ENCODE results near the gene LBH. TPM values are rescaled to one million over a fixed set of nuclear protein-coding genes. Genes with fewer than 3 reads are reported as not detected.
A peak's percentile ranks its signal among the peaks of the same experiment; 100 is the strongest.

LBH gene
- total RNA-seq, 1 experiment from 2014 or later = 1.2 TPM

DNA sequence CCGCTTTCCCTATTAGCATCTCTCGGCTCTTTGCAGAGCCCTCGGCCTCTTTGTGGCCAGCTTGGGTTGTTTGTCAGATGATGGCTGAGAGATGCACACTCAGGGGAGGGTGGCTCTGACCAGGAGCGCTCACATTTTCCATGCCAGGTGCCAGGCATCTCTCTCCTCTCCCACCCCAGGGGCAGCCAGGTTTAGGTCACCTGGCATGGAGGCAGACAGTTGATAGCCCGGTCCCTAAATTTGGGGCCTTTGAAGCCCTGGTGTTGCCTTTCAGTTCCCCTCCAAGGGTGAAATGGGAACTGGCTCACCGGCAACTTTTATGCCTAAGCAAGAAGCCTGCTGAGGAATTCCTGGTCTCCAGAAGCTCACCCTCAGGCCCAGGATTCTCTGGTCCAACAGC, 19.1 kb downstream of the LBH start (continued):
- TF ChIP-seq, protein P1, sequence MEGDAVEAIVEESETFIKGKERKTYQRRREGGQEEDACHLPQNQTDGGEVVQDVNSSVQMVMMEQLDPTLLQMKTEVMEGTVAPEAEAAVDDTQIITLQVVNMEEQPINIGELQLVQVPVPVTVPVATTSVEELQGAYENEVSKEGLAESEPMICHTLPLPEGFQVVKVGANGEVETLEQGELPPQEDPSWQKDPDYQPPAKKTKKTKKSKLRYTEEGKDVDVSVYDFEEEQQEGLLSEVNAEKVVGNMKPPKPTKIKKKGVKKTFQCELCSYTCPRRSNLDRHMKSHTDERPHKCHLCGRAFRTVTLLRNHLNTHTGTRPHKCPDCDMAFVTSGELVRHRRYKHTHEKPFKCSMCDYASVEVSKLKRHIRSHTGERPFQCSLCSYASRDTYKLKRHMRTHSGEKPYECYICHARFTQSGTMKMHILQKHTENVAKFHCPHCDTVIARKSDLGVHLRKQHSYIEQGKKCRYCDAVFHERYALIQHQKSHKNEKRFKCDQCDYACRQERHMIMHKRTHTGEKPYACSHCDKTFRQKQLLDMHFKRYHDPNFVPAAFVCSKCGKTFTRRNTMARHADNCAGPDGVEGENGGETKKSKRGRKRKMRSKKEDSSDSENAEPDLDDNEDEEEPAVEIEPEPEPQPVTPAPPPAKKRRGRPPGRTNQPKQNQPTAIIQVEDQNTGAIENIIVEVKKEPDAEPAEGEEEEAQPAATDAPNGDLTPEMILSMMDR (IDR thresholded peaks at IDR 0.05 in 2 of 3, conservative IDR thresholded peaks at IDR 0.05 in 1 of 3; ENCODE audit: borderline replicate concordance in 1 of 3, insufficient read depth in 1 of 3, low read depth in 2 of 3, low read length in 2 of 3) = no peak
- TF ChIP-seq ZFX (IDR thresholded peaks at IDR 0.05) = no peak
- no peak for TF ChIP-seq EZH2phosphoT487 (IDR thresholded peaks at IDR 0.05; ENCODE audit: borderline replicate concordance)

DNA sequence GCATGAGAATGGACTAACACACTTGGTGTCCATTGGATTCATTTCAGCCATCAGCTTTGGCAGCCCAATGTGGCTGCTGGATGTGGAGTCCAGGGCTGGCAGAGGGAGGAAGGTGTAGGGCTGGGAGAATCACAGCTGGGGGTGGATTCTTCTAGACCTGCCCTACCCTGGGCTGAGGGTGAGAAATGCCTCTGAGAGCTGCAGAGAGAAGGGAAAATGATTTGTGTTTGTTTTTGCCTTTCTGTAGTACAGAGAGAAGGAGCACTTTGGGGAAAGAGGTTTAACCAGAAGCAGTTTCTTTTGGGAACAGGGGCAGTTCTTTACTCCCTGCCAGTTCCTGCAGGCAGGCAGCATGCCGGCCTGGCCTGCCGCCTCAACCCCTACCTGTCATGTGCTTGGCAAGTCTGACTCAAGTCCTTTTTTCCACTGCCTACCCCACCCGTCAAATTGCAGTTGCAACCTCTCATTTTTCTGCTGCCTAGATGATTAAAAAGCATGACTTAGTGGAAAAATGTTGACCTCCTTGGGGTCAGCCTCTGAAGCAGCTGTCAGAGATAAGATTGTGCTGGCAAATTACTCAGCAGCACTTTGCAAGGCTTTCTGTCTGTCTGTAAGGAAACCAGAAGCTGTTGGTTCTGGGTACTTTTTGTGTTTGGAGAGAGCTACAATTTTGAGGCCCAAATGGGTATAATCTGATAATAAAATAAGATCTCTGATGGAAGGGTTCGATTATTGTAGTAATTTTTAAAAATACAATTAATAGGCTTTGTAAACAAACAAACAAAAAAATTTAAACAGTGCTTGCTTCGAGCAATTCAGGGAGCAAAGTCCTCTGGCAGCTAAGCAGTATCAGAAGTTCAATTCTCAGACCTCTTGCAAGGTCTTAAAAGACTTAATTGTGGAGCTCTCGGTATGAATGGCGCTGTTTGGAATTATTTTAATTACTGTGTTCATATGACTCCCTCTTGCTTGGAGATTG, 21.7 kb downstream of the LBH start:
- intact Hi-C loops (cut with micrococcal nuclease) = no loop called here
- RAD21 ChIA-PET (ENCODE audit: low non-redundant PET in 1 of 2, low total read pairs in 2 of 2, uncharacterized antibody in 2 of 2, unreplicated experiment in 2 of 2) = no interaction called here
- Histone ChIP-seq H3K27ac (ENCODE audit: low read depth, low read length) (no peak overlapping the region), H3K9ac (ENCODE audit: low read length) (no peak overlapping the region), H3K79me2 (ENCODE audit: insufficient read depth, low read length) (no peaks in the 10 kb centered on the region), H3K4me1 (ENCODE audit: control insufficient read depth in 1 of 2, insufficient read depth in 2 of 2, low read length in 2 of 2) (peaks cover 0 to 10% of the 10 kb centered on the region in 2 experiments; a peak in 2 of 4 replicates), H2AFZ (ENCODE audit: low read depth, low read length, poor library complexity, severe bottlenecking) (no peak overlapping the region), H3K36me3 (ENCODE audit: control insufficient read depth in 1 of 2, insufficient read depth in 2 of 2, low read length in 2 of 2) (no peaks in the 10 kb centered on the region), H3K9me2 (ENCODE audit: insufficient read depth) (no peaks in the 10 kb centered on the region), H4K20me1 (ENCODE audit: insufficient read depth) (no peaks in the 10 kb centered on the region), H3K4me3 (replicated peaks in 1 of 2; ENCODE audit: low read depth in 1 of 2, low read length in 2 of 2) (no peak overlapping the region), H3K9me3 (ENCODE audit: control insufficient read depth in 1 of 2, insufficient read depth in 1 of 2, low read depth in 1 of 2, low read length in 2 of 2) (no peaks in the 10 kb centered on the region), H3K4me2 (ENCODE audit: low read length) (no peak overlapping the region; the same call in 1 of the 2 replicates), H3K27me3 (ENCODE audit: insufficient read depth, low read length) (no peaks in the 10 kb centered on the region)
- CTCF ChIA-PET = no interaction called here
- TF ChIP-seq, protein P2, sequence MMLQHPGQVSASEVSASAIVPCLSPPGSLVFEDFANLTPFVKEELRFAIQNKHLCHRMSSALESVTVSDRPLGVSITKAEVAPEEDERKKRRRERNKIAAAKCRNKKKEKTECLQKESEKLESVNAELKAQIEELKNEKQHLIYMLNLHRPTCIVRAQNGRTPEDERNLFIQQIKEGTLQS (IDR thresholded peaks at IDR 0.05) = no peak
- no peak for TF ChIP-seq SIN3A (IDR thresholded peaks at IDR 0.05; ENCODE audit: low read depth)
- no peak for TF ChIP-seq SRF (IDR thresholded peaks at IDR 0.05; ENCODE audit: low read depth)
- no peak for TF ChIP-seq EZH2phosphoT487 (IDR thresholded peaks at IDR 0.05; ENCODE audit: borderline replicate concordance)
- TF ChIP-seq ZFX (IDR thresholded peaks at IDR 0.05) = no peak
- TF ChIP-seq FOSL1 (IDR thresholded peaks at IDR 0.05; ENCODE audit: low read depth) = no peak
- no peak for TF ChIP-seq POLR2A (IDR thresholded peaks at IDR 0.05; ENCODE audit: borderline replicate concordance, extremely low read depth, insufficient read depth, insufficient read length)
- TF ChIP-seq SP1 (IDR thresholded peaks at IDR 0.05; ENCODE audit: low read depth) = peak; percentile 43
- no peak for TF ChIP-seq YY1 (IDR thresholded peaks at IDR 0.05; ENCODE audit: extremely low read depth, insufficient replicate concordance, low read depth, low read length)
- TF ChIP-seq, protein P3, sequence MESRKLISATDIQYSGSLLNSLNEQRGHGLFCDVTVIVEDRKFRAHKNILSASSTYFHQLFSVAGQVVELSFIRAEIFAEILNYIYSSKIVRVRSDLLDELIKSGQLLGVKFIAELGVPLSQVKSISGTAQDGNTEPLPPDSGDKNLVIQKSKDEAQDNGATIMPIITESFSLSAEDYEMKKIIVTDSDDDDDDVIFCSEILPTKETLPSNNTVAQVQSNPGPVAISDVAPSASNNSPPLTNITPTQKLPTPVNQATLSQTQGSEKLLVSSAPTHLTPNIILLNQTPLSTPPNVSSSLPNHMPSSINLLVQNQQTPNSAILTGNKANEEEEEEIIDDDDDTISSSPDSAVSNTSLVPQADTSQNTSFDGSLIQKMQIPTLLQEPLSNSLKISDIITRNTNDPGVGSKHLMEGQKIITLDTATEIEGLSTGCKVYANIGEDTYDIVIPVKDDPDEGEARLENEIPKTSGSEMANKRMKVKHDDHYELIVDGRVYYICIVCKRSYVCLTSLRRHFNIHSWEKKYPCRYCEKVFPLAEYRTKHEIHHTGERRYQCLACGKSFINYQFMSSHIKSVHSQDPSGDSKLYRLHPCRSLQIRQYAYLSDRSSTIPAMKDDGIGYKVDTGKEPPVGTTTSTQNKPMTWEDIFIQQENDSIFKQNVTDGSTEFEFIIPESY (IDR thresholded peaks at IDR 0.05; ENCODE audit: extremely low read depth, insufficient replicate concordance, low read length) = no peak
- no peak for TF ChIP-seq CBX3 (IDR thresholded peaks at IDR 0.05; ENCODE audit: low read depth)
- peak; percentile 34; the same call in 1 of the 2 replicates for TF ChIP-seq JUND (IDR thresholded peaks at IDR 0.05)
- TF ChIP-seq, protein P1 (IDR thresholded peaks at IDR 0.05 in 2 of 3, conservative IDR thresholded peaks at IDR 0.05 in 1 of 3; ENCODE audit: borderline replicate concordance in 1 of 3, insufficient read depth in 1 of 3, low read depth in 2 of 3, low read length in 2 of 3) = no peak
- TF ChIP-seq, protein P4, sequence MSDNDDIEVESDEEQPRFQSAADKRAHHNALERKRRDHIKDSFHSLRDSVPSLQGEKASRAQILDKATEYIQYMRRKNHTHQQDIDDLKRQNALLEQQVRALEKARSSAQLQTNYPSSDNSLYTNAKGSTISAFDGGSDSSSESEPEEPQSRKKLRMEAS (IDR thresholded peaks at IDR 0.05) = peak; percentile 71
- no peak for TF ChIP-seq ELF1 (IDR thresholded peaks at IDR 0.05; ENCODE audit: borderline replicate concordance, low read depth)
- no peak; the same call in 1 of the 2 replicates for TF ChIP-seq CEBPB (IDR thresholded peaks at IDR 0.05; ENCODE audit: low read depth)
- POLR2A ChIA-PET = no interaction called here
- no TSS peak for BruUV-seq (replicated peaks)
- ATAC-seq (no peak), DNase-seq (ENCODE audit: low read depth, low spot score) (no peak)
